IPS DF 6.9 (cell line): Measurements from ENCODE around the gene PPM1H.
A peak's percentile ranks its signal among the peaks of the same experiment; 100 is the strongest.

Source experiments
- DNase-seq: peaks from one replicate; pipeline ENCODE4 v3.0.0-alpha.2; 2013; ENCODE audit warnings: low read depth, low spot score
- H3K27ac ChIP-seq: one replicate; pipeline ENCODE4 v1.5.1; 2013; ENCODE audit warnings: low read length, control low read depth
- H3K27me3 ChIP-seq: 2 replicates; pipeline ENCODE4 v1.6.1; 2013; ENCODE audit warnings: mild to moderate bottlenecking, low read length; ENCODE audit not compliant: control insufficient read depth, insufficient read depth
- H3K36me3 ChIP-seq: 2 replicates; pipeline ENCODE4 v1.6.1; 2013; ENCODE audit warnings: low read length; ENCODE audit not compliant: control insufficient read depth, insufficient read depth
- H3K4me1 ChIP-seq: 2 replicates; pipeline ENCODE4 v1.6.1; 2013; ENCODE audit warnings: low read length; ENCODE audit not compliant: control insufficient read depth, insufficient read depth
- H3K4me3 ChIP-seq: 2 replicates; pipeline ENCODE4 v1.5.1; 2013; ENCODE audit warnings: mild to moderate bottlenecking, low read length
- H3K9me3 ChIP-seq: 2 replicates; pipeline ENCODE4 v1.6.1; 2013; ENCODE audit warnings: low read length, inconsistent platforms; ENCODE audit not compliant: control insufficient read depth, insufficient read depth
- WGBS: extraction: QIAGEN DNeasy Blood & Tissue Kit; methylation state at CpG from one replicate; pipeline ENCODE4 v1.1.7; 2013; ENCODE audit warnings: mixed read lengths, missing lambda C conversion rate; ENCODE audit not compliant: insufficient read length, insufficient coverage; 5-methylcytosine and 5-hydroxymethylcytosine counted together

The PPM1H gene

GRCh38 chr12:62622177-62622576, 312.8 kb downstream of the PPM1H start:
- Histone ChIP-seq H3K36me3 (no peaks in the 10 kb centered on the region), H3K4me3 (no peak overlapping the region), H3K9me3 (no peaks in the 10 kb centered on the region), H3K27me3 (no peaks in the 10 kb centered on the region), H3K27ac (no peak overlapping the region), H3K4me1 (no peaks in the 10 kb centered on the region; the same call in 1 of the 2 replicates)
- no CpG with 5 or more reads among the region's 2 CpGs for WGBS
- DNase-seq: no peak

GRCh38 chr12:62621101-62621638, 313.8 kb downstream of the PPM1H start:
- Histone ChIP-seq H3K4me1 (no peaks in the 10 kb centered on the region; the same call in 1 of the 2 replicates), H3K36me3 (no peaks in the 10 kb centered on the region), H3K9me3 (no peaks in the 10 kb centered on the region), H3K27ac (no peak overlapping the region), H3K27me3 (no peaks in the 10 kb centered on the region), H3K4me3 (no peak overlapping the region)
- WGBS: no CpG with 5 or more reads among the region's 8 CpGs
- DNase-seq: no peak

- no peaks in the 10 kb centered on the region; the same call in 1 of the 2 replicates for H3K4me1 ChIP-seq
- no CpG with 5 or more reads among the region's 2 CpGs for WGBS
- DNase-seq: no peak
- H3K27ac ChIP-seq: no peak overlapping the region
- no peaks in the 10 kb centered on the region for H3K27me3 ChIP-seq
- H3K4me3 ChIP-seq: no peak overlapping the region
- H3K36me3 ChIP-seq: no peaks in the 10 kb centered on the region
- H3K9me3 ChIP-seq: no peaks in the 10 kb centered on the region
Observed at GRCh38 chr12:62618930-62619329, 316.0 kb downstream of the PPM1H start.

GRCh38 chr12:62618319-62618718, 316.6 kb downstream of the PPM1H start:
- no peak for DNase-seq
- no peaks in the 10 kb centered on the region for H3K27me3 ChIP-seq
- H3K4me1 ChIP-seq: no peaks in the 10 kb centered on the region; the same call in 1 of the 2 replicates
- H3K9me3 ChIP-seq: no peaks in the 10 kb centered on the region
- H3K27ac ChIP-seq: no peak overlapping the region
- no peaks in the 10 kb centered on the region for H3K36me3 ChIP-seq
- H3K4me3 ChIP-seq: no peak overlapping the region

GRCh38 chr12:62613081-62613480, 321.9 kb downstream of the PPM1H start:
- Histone ChIP-seq H3K27me3 (no peaks in the 10 kb centered on the region), H3K4me1 (peaks cover 1% of the 10 kb centered on the region; the same call in 1 of the 2 replicates), H3K36me3 (no peaks in the 10 kb centered on the region), H3K27ac (no peak overlapping the region), H3K9me3 (no peaks in the 10 kb centered on the region), H3K4me3 (no peak overlapping the region)
- no CpG with 5 or more reads among the region's 1 CpG for WGBS
- DNase-seq: no peak

- H3K9me3 ChIP-seq: no peaks in the 10 kb centered on the region
- no peak for DNase-seq
- H3K27ac ChIP-seq: no peak overlapping the region
- peaks cover 1% of the 10 kb centered on the region; the same call in 1 of the 2 replicates for H3K4me1 ChIP-seq
- no CpG with 5 or more reads among the region's 1 CpG for WGBS
- no peak overlapping the region for H3K4me3 ChIP-seq
- H3K27me3 ChIP-seq: no peaks in the 10 kb centered on the region
- no peaks in the 10 kb centered on the region for H3K36me3 ChIP-seq
Observed at GRCh38 chr12:62606654-62607053, 328.3 kb downstream of the PPM1H start.

- peaks cover 1% of the 10 kb centered on the region; the same call in 1 of the 2 replicates for H3K4me1 ChIP-seq
- no peaks in the 10 kb centered on the region for H3K27me3 ChIP-seq
- no peak for DNase-seq
- no peaks in the 10 kb centered on the region for H3K9me3 ChIP-seq
- WGBS: no CpG with 5 or more reads among the region's 2 CpGs
- H3K4me3 ChIP-seq: no peak overlapping the region
- no peaks in the 10 kb centered on the region for H3K36me3 ChIP-seq
- H3K27ac ChIP-seq: no peak overlapping the region
Observed at GRCh38 chr12:62605981-62606380, 329.0 kb downstream of the PPM1H start.

GRCh38 chr12:62604871-62605270, 330.1 kb downstream of the PPM1H start:
- no peaks in the 10 kb centered on the region for H3K36me3 ChIP-seq

GRCh38 chr12:62604373-62604772, 330.6 kb downstream of the PPM1H start:
- WGBS: no CpG with 5 or more reads among the region's 1 CpG
- H3K4me3 ChIP-seq: no peak overlapping the region; the same call in 1 of the 2 replicates
- H3K9me3 ChIP-seq: no peaks in the 10 kb centered on the region
- no peak overlapping the region for H3K27ac ChIP-seq
- H3K4me1 ChIP-seq: peaks cover 1% of the 10 kb centered on the region; the same call in 1 of the 2 replicates
- no peak for DNase-seq
- no peaks in the 10 kb centered on the region for H3K36me3 ChIP-seq
- H3K27me3 ChIP-seq: no peaks in the 10 kb centered on the region

More at GRCh38 chr12:62604871-62605270, 330.1 kb downstream of the PPM1H start:
- DNase-seq: no peak
- Histone ChIP-seq H3K4me3 (no peak overlapping the region), H3K27ac (no peak overlapping the region), H3K27me3 (no peaks in the 10 kb centered on the region), H3K9me3 (no peaks in the 10 kb centered on the region), H3K4me1 (peaks cover 1% of the 10 kb centered on the region; the same call in 1 of the 2 replicates)
- WGBS: no CpG with 5 or more reads among the region's 4 CpGs

GRCh38 chr12:62603811-62604098, 331.2 kb downstream of the PPM1H start:
- H3K4me3 ChIP-seq: peak overlapping the region; percentile 71; the same call in 1 of the 2 replicates
- peaks cover under 1% of the 10 kb centered on the region; the same call in 1 of the 2 replicates for H3K4me1 ChIP-seq
- no peak overlapping the region for H3K27ac ChIP-seq
- DNase-seq: no peak
- no CpG with 5 or more reads among the region's 14 CpGs for WGBS
- H3K27me3 ChIP-seq: no peaks in the 10 kb centered on the region
- H3K36me3 ChIP-seq: no peaks in the 10 kb centered on the region
- H3K9me3 ChIP-seq: no peaks in the 10 kb centered on the region
